PFSK-1 (cell line): ENCODE results near the gene WNT16.

ENCODE experiments used
- FOXP2 ChIP-seq: optimal IDR thresholded peaks from 2 replicates; pipeline ENCODE3; 2011; ENCODE audit warnings: borderline replicate concordance, control low read depth, inconsistent platforms; ENCODE audit not compliant: insufficient read depth; ENCODE audit errors: extremely low read length, extremely low read depth
- POLR2AphosphoS5 ChIP-seq: IDR thresholded peaks from 2 replicates; pipeline ENCODE4 v1.6.1; 2012; ENCODE audit warnings: low read depth, mild to moderate bottlenecking, control low read depth, low read length, moderate library complexity
- SIN3A ChIP-seq: IDR thresholded peaks from 2 replicates; pipeline ENCODE4 v1.6.1; 2012; ENCODE audit warnings: mild to moderate bottlenecking, low read length, moderate library complexity, borderline replicate concordance; ENCODE audit not compliant: insufficient read depth
- TAF1 ChIP-seq: IDR thresholded peaks from 2 replicates; pipeline ENCODE4 v1.6.1; 2012; ENCODE audit warnings: low read length, control low read depth, borderline replicate concordance; ENCODE audit not compliant: insufficient read depth
- TF ChIP-seq, protein P1 (sequence below), 2 experiments: IDR thresholded peaks; 2 replicates each; pipeline versions ENCODE4 v1.6.1 to v1.8.0; 2011 to 2012; ENCODE audit warnings: low read depth in 2 of 2, low read length in 2 of 2, control low read depth in 1 of 2, inconsistent platforms in 1 of 2, mild to moderate bottlenecking in 1 of 2, moderate library complexity in 1 of 2; ENCODE audit not compliant: insufficient read depth in 1 of 2

Gene WNT16

DNA sequence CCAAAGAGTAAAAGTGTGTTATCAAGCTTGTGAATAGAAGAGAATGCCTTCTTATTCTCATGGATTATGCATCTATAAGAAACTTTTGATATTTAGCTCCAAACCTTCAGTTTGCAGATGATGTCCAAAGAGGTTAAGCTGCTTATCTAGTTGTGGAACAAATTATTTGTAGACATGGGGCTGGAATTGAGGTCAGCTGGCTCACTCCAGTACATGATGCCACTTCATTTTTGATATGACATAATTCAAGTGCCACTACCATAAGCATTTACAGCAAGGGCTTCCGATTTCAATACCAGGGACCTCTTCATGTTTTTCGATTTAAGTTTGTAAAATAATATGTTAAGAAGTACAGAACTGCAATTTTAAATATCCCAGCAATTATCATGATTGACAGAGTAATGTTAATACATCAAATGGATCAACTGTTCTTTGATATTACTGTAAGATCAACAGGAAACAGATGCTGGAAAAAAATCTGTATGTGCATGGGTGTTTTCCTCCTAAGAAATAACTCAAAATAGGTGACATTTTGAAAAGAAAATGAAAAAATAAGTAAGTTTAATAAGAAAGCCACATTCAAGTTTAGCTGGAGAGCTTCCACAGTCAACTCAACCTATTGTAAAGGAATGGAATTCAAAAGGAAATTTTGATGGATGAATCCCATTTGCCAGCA is 54.6 kb downstream of the WNT16 start:
- TF ChIP-seq, protein P1, sequence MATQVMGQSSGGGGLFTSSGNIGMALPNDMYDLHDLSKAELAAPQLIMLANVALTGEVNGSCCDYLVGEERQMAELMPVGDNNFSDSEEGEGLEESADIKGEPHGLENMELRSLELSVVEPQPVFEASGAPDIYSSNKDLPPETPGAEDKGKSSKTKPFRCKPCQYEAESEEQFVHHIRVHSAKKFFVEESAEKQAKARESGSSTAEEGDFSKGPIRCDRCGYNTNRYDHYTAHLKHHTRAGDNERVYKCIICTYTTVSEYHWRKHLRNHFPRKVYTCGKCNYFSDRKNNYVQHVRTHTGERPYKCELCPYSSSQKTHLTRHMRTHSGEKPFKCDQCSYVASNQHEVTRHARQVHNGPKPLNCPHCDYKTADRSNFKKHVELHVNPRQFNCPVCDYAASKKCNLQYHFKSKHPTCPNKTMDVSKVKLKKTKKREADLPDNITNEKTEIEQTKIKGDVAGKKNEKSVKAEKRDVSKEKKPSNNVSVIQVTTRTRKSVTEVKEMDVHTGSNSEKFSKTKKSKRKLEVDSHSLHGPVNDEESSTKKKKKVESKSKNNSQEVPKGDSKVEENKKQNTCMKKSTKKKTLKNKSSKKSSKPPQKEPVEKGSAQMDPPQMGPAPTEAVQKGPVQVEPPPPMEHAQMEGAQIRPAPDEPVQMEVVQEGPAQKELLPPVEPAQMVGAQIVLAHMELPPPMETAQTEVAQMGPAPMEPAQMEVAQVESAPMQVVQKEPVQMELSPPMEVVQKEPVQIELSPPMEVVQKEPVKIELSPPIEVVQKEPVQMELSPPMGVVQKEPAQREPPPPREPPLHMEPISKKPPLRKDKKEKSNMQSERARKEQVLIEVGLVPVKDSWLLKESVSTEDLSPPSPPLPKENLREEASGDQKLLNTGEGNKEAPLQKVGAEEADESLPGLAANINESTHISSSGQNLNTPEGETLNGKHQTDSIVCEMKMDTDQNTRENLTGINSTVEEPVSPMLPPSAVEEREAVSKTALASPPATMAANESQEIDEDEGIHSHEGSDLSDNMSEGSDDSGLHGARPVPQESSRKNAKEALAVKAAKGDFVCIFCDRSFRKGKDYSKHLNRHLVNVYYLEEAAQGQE (IDR thresholded peaks at IDR 0.05; ENCODE audit: insufficient read depth in 1 of 2, low read depth in 2 of 2, low read length in 2 of 2), result no peak
- TF ChIP-seq POLR2AphosphoS5, result no peak
- TF ChIP-seq FOXP2, result no peak
- TF ChIP-seq SIN3A, result no peak
- TF ChIP-seq TAF1, result no peak

DNA sequence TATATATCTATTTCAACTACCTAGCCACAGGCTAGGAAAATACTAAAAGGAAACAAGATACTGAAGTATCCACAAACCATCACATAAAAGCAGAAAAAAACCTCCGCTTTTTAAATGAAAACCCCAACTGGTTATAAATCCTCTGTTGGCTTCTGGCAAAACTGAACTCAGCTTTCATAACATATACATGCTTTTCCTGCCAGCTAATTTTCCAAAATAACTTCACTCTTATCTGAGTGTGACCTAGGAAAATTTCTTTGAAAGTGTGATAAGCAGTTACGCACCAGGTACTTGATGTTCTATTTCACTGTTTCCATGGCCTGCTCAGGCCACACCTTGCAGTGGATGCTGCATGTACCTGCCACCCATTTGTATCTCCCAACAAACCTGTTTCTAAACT is 55.5 kb downstream of the WNT16 start:
- no peak for TF ChIP-seq TAF1
- TF ChIP-seq SIN3A, result no peak
- TF ChIP-seq FOXP2, result no peak
- TF ChIP-seq, protein P1 (IDR thresholded peaks at IDR 0.05; ENCODE audit: insufficient read depth in 1 of 2, low read depth in 2 of 2, low read length in 2 of 2), result no peak
- no peak for TF ChIP-seq POLR2AphosphoS5

- no peak for TF ChIP-seq FOXP2
- no peak for TF ChIP-seq TAF1
Measured at GRCh38 chr7:121385056-121385799, 56.4 kb downstream of the WNT16 start.

GRCh38 chr7:121385800-121386179 is 57.0 kb downstream of the WNT16 start:
- TF ChIP-seq FOXP2, result no peak
- 0 out of 2 replicates have a peak, but pooled peaks have one; percentile 40 for TF ChIP-seq SIN3A
- no peak for TF ChIP-seq TAF1
- TF ChIP-seq POLR2AphosphoS5, result no peak

DNA sequence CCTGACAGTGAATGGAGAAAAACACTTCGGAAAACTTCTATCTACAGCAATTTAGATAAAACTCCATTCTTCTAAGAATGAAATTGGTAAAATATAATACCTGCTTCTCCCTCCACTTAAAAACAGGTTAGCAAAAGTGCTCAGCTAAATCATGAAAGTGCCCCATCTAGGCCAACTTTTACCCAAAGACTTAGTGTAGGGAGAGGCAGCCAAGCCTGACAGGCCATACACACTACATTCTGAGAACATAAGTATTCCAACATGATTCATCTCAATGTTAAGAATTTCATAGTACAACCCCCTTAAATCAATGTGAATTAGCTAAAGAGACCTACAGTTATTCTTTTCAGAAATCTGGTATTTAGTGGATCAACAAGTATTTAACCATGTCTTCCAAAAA is 60.1 kb downstream of the WNT16 start:
- no peak for TF ChIP-seq FOXP2
- TF ChIP-seq, protein P1 (IDR thresholded peaks at IDR 0.05; ENCODE audit: insufficient read depth in 1 of 2, low read depth in 2 of 2, low read length in 2 of 2), result no peak
- TF ChIP-seq TAF1, result no peak
- TF ChIP-seq SIN3A, result no peak

DNA sequence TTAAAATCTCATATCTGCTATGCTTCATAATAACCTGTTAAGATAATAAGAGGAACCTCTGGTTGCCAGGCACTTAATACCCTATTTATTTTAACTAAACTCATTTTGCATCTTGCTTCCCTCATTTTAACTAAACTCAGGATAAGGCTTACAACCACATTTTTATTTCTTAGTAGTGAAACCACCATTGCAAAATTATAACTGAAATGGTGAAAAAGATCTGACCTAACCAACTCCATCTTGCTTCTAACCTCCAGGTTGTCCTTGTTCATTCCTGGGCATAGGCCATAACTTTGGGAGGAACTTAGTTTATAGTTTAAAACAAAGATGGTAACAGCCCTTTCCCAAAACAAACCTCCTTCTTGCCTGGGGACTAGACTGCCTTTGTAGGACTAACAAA is 61.3 kb downstream of the WNT16 start:
- TF ChIP-seq POLR2AphosphoS5 (no peak), FOXP2 (no peak), TAF1 (no peak), SIN3A (no peak)
- TF ChIP-seq, protein P1 (IDR thresholded peaks at IDR 0.05; ENCODE audit: insufficient read depth in 1 of 2, low read depth in 2 of 2, low read length in 2 of 2), result no peak
